ENCODE measurements around the gene NPTX2. TPM values are rescaled to one million over a fixed set of nuclear protein-coding genes. Genes with fewer than 3 reads are reported as not detected.

NPTX2 gene
- total and polyA plus RNA-seq, 2 donors from 2014 or later: 0.26 to 2.0 TPM

DNA sequence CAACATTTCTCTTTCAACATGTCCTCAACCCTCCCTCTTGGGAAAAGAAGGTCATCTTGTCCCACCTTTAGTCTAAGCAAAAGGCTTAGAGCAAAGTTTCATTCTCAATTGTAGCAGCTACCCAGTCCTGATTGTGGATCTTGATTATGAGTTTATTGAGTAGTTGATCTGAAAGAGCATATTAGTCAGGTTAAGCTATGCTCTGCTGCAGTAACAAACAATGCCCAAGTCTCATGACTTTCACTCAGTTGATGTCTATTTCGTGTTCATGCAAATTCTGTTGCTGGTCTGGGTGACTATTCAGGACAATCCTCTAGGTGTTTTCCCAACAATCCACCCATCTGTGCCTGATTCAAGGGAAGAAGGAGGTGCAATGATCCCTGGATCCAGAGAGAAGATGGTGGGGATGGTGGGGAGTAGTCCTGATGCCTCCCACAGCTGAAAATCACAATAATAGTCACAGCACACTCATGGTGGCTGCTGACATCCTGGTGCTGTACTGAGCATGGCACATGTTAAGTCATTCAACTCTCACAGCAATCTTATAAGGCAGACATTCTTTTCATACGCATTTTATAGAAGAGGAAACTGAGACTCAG, 54.7 kb downstream of the NPTX2 start:
- H3K9me3 ChIP-seq (ENCODE audit: control insufficient read depth in 2 of 3, insufficient read depth in 1 of 3, low read length in 3 of 3): peaks cover 0 to 5% (median 0%) of the 10 kb centered on the region in 3 donors
- FAIRE-seq: no peak
- TF ChIP-seq CTCF (IDR thresholded peaks at IDR 0.05; ENCODE audit: borderline replicate concordance, extremely low read depth, insufficient read depth): no peak
- no peaks in the 10 kb centered on the region for H3K36me3 ChIP-seq (ENCODE audit: control insufficient read depth in 2 of 3, insufficient read depth in 3 of 3, low read length in 3 of 3)
- H3K9ac ChIP-seq (ENCODE audit: low read length in 3 of 3): no peak overlapping the region
- no peak for DNase-seq
- intact Hi-C loops (cut with DNase I): no loop called here
- H3K4me1 ChIP-seq (ENCODE audit: control insufficient read depth in 2 of 3, insufficient read depth in 2 of 3, low read depth in 1 of 3, low read length in 3 of 3): no peaks in the 10 kb centered on the region
- no peak overlapping the region for H3K27ac ChIP-seq (ENCODE audit: low read depth in 2 of 2, low read length in 2 of 2)
- no peak overlapping the region for H3K4me3 ChIP-seq (ENCODE audit: low read length in 3 of 3)
- no peaks in the 10 kb centered on the region for H3K27me3 ChIP-seq (ENCODE audit: control insufficient read depth, insufficient read depth, low read length)

DNA sequence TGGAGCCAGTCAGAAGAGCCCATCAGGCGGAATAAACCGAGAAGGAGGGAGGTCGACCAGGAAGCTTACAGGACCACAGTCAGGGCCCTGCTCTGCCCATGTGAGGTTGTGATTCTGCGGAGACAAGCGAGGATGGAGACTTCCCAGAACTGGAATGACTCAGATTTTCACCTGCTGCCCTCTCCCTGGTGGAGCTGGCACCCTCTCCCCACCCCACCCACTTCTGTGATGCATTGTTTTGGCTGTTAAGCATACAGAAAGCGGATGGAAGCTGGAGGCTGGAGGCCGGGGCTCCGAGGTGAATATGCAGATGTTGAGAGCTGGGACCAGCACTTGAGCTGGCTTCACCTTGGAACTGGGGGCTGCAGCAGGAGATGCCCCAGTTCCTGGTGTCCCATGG, 57.4 kb downstream of the NPTX2 start:
- Histone ChIP-seq H3K27me3 (ENCODE audit: control insufficient read depth, insufficient read depth, low read length) (no peaks in the 10 kb centered on the region), H3K4me3 (ENCODE audit: low read length in 3 of 3) (no peak overlapping the region), H3K9ac (ENCODE audit: low read length in 3 of 3) (no peak overlapping the region), H3K36me3 (ENCODE audit: control insufficient read depth in 2 of 3, insufficient read depth in 3 of 3, low read length in 3 of 3) (no peaks in the 10 kb centered on the region), H3K27ac (ENCODE audit: low read depth in 2 of 2, low read length in 2 of 2) (no peak overlapping the region), H3K9me3 (ENCODE audit: control insufficient read depth in 2 of 3, insufficient read depth in 1 of 3, low read length in 3 of 3) (peaks cover 0 to 5% (median 0%) of the 10 kb centered on the region in 3 donors), H3K4me1 (ENCODE audit: control insufficient read depth in 2 of 3, insufficient read depth in 2 of 3, low read depth in 1 of 3, low read length in 3 of 3) (no peaks in the 10 kb centered on the region)
- no peak for TF ChIP-seq CTCF (IDR thresholded peaks at IDR 0.05; ENCODE audit: borderline replicate concordance, extremely low read depth, insufficient read depth)
- FAIRE-seq (no peak), DNase-seq (no peak)
- intact Hi-C loops (cut with DNase I): no loop called here

GRCh38 chr7:98674881-98675280, 57.8 kb downstream of the NPTX2 start:
- Histone ChIP-seq H3K27me3 (ENCODE audit: control insufficient read depth, insufficient read depth, low read length) (no peaks in the 10 kb centered on the region), H3K36me3 (ENCODE audit: control insufficient read depth in 2 of 3, insufficient read depth in 3 of 3, low read length in 3 of 3) (no peaks in the 10 kb centered on the region), H3K9ac (ENCODE audit: low read length in 3 of 3) (no peak overlapping the region), H3K27ac (ENCODE audit: low read depth in 2 of 2, low read length in 2 of 2) (no peak overlapping the region), H3K4me1 (ENCODE audit: control insufficient read depth in 2 of 3, insufficient read depth in 2 of 3, low read depth in 1 of 3, low read length in 3 of 3) (no peaks in the 10 kb centered on the region), H3K4me3 (ENCODE audit: low read length in 3 of 3) (no peak overlapping the region), H3K9me3 (ENCODE audit: control insufficient read depth in 2 of 3, insufficient read depth in 1 of 3, low read length in 3 of 3) (peaks cover 0 to 5% (median 0%) of the 10 kb centered on the region in 3 donors)
- FAIRE-seq: no peak
- TF ChIP-seq CTCF (IDR thresholded peaks at IDR 0.05; ENCODE audit: borderline replicate concordance, extremely low read depth, insufficient read depth): no peak
- no peak for DNase-seq
- intact Hi-C loops (cut with DNase I): no loop called here

DNA sequence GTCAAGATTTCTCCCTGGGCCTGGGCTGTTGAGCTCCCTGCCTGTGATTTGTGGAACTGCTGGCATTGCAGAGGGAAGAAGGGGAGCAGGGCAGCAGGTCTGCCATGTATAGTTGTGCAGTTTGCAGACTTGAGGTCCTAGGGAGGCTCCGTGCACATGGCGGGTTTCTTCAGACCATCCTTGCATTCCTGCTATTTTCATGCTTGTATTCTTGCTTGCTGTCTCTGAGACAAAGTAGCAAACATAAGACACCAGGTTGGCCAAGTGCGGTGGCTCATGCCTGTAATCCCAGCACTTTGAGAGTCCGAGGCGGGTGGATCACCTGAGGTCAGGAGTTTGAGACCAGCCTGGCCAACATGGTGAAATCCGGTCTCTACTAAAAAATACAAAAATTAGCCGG, 61.1 kb downstream of the NPTX2 start:
- DNase-seq (no peak), FAIRE-seq (no peak)
- no peaks in the 10 kb centered on the region for H3K27me3 ChIP-seq (ENCODE audit: control insufficient read depth, insufficient read depth, low read length)
- H3K9ac ChIP-seq (ENCODE audit: low read length in 3 of 3): no peak overlapping the region
- TF ChIP-seq CTCF (IDR thresholded peaks at IDR 0.05; ENCODE audit: borderline replicate concordance, extremely low read depth, insufficient read depth): no peak
- no peaks in the 10 kb centered on the region for H3K4me1 ChIP-seq (ENCODE audit: control insufficient read depth in 2 of 3, insufficient read depth in 2 of 3, low read depth in 1 of 3, low read length in 3 of 3)
- no peaks in the 10 kb centered on the region for H3K9me3 ChIP-seq (ENCODE audit: control insufficient read depth in 2 of 3, insufficient read depth in 1 of 3, low read length in 3 of 3)
- no peak overlapping the region for H3K4me3 ChIP-seq (ENCODE audit: low read length in 3 of 3)
- intact Hi-C loops (cut with DNase I): no loop called here
- no peak overlapping the region for H3K27ac ChIP-seq (ENCODE audit: low read depth in 2 of 2, low read length in 2 of 2)
- no peaks in the 10 kb centered on the region for H3K36me3 ChIP-seq (ENCODE audit: control insufficient read depth in 2 of 3, insufficient read depth in 3 of 3, low read length in 3 of 3)

All from kidney (tissue), 14 donors.